Measurements from ENCODE around the gene NACAD. TPM values are rescaled to one million over a fixed set of nuclear protein-coding genes. Genes with fewer than 3 reads are reported as not detected.
"Not testable (repeated sequence)": the region's sequence is repeated elsewhere in the genome, so short reads cannot be mapped to it uniquely, and the experiment has no call there.

NACAD gene
- total RNA-seq, 1 donor from 2014 or later, result 11.4 TPM

DNA sequence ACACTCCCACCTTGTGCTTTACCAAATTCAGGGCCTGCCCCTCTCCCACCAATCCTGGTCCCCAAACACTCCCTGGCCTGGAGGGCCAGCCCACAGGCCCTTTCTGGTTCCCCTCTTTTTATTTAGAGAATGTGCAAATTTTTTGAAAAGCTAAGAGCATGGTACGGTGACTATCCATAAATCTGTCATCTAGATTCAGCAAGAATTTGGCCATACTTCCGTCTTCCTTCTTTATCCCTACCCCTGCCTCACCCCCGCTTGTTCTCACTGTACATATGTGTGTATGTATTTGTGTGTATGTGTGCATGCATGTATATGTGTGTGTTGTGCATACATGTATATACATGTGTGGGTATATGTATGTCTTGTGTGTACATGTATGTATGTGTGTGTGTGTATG is 30.8 kb upstream of the NACAD start:
- no peak for DNase-seq (ENCODE audit: low spot score in 2 of 2, unreplicated experiment in 2 of 2)
- Mint-ChIP-seq H3K36me3 (no peaks in the 10 kb centered on the region), H3K27ac (no peak overlapping the region), H3K4me3 (no peak overlapping the region), H3K27me3 (ENCODE audit: low read depth) (peaks cover 37% of the 10 kb centered on the region), H3K9me3 (no peaks in the 10 kb centered on the region), H3K4me1 (no peaks in the 10 kb centered on the region)
- TF ChIP-seq, protein P1, sequence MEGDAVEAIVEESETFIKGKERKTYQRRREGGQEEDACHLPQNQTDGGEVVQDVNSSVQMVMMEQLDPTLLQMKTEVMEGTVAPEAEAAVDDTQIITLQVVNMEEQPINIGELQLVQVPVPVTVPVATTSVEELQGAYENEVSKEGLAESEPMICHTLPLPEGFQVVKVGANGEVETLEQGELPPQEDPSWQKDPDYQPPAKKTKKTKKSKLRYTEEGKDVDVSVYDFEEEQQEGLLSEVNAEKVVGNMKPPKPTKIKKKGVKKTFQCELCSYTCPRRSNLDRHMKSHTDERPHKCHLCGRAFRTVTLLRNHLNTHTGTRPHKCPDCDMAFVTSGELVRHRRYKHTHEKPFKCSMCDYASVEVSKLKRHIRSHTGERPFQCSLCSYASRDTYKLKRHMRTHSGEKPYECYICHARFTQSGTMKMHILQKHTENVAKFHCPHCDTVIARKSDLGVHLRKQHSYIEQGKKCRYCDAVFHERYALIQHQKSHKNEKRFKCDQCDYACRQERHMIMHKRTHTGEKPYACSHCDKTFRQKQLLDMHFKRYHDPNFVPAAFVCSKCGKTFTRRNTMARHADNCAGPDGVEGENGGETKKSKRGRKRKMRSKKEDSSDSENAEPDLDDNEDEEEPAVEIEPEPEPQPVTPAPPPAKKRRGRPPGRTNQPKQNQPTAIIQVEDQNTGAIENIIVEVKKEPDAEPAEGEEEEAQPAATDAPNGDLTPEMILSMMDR (IDR thresholded peaks at IDR 0.05; ENCODE audit: unreplicated experiment), result no peak

DNA sequence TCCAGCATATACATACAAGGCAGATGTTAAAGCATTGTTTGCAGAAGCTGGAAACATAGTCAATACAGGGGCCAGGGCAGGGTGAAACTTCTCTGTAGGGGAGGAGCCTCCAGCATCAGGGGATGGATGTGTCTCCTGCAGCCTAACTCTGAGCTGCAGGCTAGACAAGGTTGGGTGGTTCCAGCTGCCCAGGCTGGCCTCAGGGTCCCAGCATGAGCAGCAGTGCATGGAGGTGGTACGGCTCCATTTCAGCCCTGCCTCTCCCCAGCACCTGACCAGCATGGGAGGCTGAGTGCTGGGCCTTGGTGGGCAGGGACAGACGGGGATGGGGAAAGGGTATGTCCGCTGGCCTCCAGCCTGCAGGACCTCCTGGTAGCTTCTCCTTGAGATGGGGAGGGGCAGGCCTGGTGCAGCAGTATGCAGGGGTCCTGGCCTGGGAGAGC is 30.1 kb upstream of the NACAD start:
- H3K4me1 Mint-ChIP-seq, result no peaks in the 10 kb centered on the region

DNA sequence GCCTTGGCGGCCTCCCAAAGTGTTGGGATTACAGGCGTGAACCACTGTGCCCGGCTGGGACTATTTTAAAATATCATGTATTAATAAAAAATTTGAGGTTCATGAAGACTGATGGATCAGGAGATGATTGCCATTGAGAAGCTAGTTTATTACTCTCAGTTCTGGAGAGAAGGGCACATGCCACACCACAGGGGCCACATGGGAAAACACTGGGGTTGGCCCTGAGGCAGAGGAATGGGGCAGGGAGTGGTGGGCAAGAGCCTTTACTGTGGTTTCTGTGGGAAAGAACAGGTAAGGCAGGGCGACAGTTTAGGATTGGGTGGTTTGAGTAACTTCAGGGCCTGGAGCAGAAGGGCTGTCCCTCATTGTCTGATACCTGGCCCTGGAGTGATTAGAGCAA is 29.5 kb upstream of the NACAD start:
- no peak for DNase-seq (ENCODE audit: low spot score in 2 of 2, unreplicated experiment in 2 of 2)
- Mint-ChIP-seq H3K27me3 (ENCODE audit: low read depth) (peaks cover 45% of the 10 kb centered on the region), H3K36me3 (no peaks in the 10 kb centered on the region), H3K9me3 (no peaks in the 10 kb centered on the region), H3K4me3 (no peak overlapping the region), H3K27ac (no peak overlapping the region), H3K4me1 (no peaks in the 10 kb centered on the region)
- TF ChIP-seq, protein P1 (IDR thresholded peaks at IDR 0.05; ENCODE audit: unreplicated experiment), result no peak

More for the DNA sequence above, 30.1 kb upstream of the NACAD start:
- DNase-seq (ENCODE audit: low spot score in 2 of 2, unreplicated experiment in 2 of 2), result no peak
- TF ChIP-seq, protein P1 (IDR thresholded peaks at IDR 0.05; ENCODE audit: unreplicated experiment), result no peak
- Mint-ChIP-seq H3K4me3 (no peak overlapping the region), H3K27ac (no peak overlapping the region), H3K27me3 (ENCODE audit: low read depth) (peaks cover 43% of the 10 kb centered on the region), H3K36me3 (no peaks in the 10 kb centered on the region), H3K9me3 (no peaks in the 10 kb centered on the region)

GRCh38 chr7:45117582-45117981 is 28.8 kb upstream of the NACAD start:
- no peak overlapping the region for H3K4me3 Mint-ChIP-seq

DNA sequence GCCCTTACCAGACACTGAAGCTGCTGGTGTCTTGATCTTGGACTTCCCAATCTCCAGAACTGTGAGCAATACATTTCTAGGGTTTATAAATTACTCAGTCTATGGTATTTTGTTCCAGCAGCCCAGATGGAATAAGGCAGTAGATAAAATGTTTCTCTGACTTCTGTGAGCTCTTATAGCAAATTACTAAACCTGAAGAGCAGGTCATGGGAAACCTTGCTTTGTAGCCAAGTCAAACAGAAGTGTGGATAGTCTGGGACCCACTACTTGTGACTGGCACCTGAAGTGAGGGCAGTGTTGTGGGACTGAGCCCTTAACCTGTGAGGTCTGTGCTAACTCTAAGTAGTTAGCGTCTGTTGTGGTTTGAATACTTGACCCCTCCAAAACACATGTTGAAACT is 27.3 kb upstream of the NACAD start:
- Mint-ChIP-seq H3K4me1 (peaks cover 15% of the 10 kb centered on the region), H3K36me3 (no peaks in the 10 kb centered on the region), H3K27ac (no peak overlapping the region), H3K4me3 (no peak overlapping the region), H3K9me3 (no peaks in the 10 kb centered on the region), H3K27me3 (ENCODE audit: low read depth) (peaks cover 45% of the 10 kb centered on the region)
- no peak for DNase-seq (ENCODE audit: low spot score in 2 of 2, unreplicated experiment in 2 of 2)
- TF ChIP-seq, protein P1 (IDR thresholded peaks at IDR 0.05; ENCODE audit: unreplicated experiment), result no peak

More at GRCh38 chr7:45117582-45117981, 28.8 kb upstream of the NACAD start:
- Mint-ChIP-seq H3K27me3 (ENCODE audit: low read depth) (peaks cover 45% of the 10 kb centered on the region), H3K36me3 (no peaks in the 10 kb centered on the region), H3K4me1 (peaks cover 5% of the 10 kb centered on the region), H3K9me3 (no peaks in the 10 kb centered on the region), H3K27ac (no peak overlapping the region)
- DNase-seq (ENCODE audit: low spot score in 2 of 2, unreplicated experiment in 2 of 2), result no peak
- TF ChIP-seq, protein P1 (IDR thresholded peaks at IDR 0.05; ENCODE audit: unreplicated experiment), result no peak

DNA sequence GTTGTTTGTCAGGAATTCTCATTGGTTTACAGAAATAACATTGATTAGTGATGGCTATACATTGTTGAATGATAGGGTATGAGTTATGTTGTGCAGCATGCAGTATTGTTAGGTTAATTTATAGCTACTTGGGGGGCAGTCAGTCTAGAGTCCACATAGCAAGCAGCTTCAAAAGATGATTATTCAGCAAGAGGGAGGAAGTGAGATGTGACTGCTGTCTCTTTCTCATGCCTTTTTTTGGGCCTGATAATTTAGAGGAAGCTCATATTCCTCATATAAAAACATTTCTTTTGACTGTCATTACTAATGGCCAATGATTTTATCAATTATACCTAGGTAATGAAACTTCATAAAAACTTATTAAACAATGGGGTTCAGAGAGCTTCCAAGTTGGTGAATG is 26.2 kb upstream of the NACAD start:
- Mint-ChIP-seq H3K27ac (no peak overlapping the region), H3K9me3 (no peaks in the 10 kb centered on the region), H3K4me1 (peaks cover 22% of the 10 kb centered on the region), H3K4me3 (no peak overlapping the region), H3K36me3 (no peaks in the 10 kb centered on the region), H3K27me3 (ENCODE audit: low read depth) (peaks cover 45% of the 10 kb centered on the region)
- DNase-seq (ENCODE audit: low spot score in 2 of 2, unreplicated experiment in 2 of 2), result no peak
- TF ChIP-seq, protein P1 (IDR thresholded peaks at IDR 0.05; ENCODE audit: unreplicated experiment), result no peak

GRCh38 chr7:45114257-45114656 is 25.5 kb upstream of the NACAD start:
- H3K27ac Mint-ChIP-seq; H3K4me3 Mint-ChIP-seq; H3K36me3 Mint-ChIP-seq; H3K9me3 Mint-ChIP-seq; DNase-seq (ENCODE audit: low spot score in 2 of 2, unreplicated experiment in 2 of 2): not testable (repeated sequence)
- Mint-ChIP-seq H3K4me1 (peaks cover 23% of the 10 kb centered on the region), H3K27me3 (ENCODE audit: low read depth) (peaks cover 42% of the 10 kb centered on the region)
